GM18858 (cell line): ENCODE measurements around the gene AP5M1.
"Not testable (repeated sequence)": the region's sequence is repeated elsewhere in the genome, so short reads cannot be mapped to it uniquely, and the experiment has no call there.

Experiments used
- ATAC-seq: cut with Tn5 transposase; IDR thresholded peaks from one replicate; pipeline ENCODE4 v1.9.1; 2021; ENCODE audit not compliant: unreplicated experiment

AP5M1 gene

GRCh38 chr14:57290751-57291150, 22.0 kb downstream of the AP5M1 start:
- no peak for ATAC-seq

- ATAC-seq, result no peak
Observed at GRCh38 chr14:57291692-57292647, 23.2 kb downstream of the AP5M1 start.

GRCh38 chr14:57293866-57294837, 25.4 kb downstream of the AP5M1 start:
- ATAC-seq, result no peak

GRCh38 chr14:57295239-57295638, 26.5 kb downstream of the AP5M1 start:
- no peak for ATAC-seq

- ATAC-seq, result no peak
Observed at GRCh38 chr14:57297852-57298251, 29.1 kb downstream of the AP5M1 start.

GRCh38 chr14:57299511-57299910, 30.7 kb downstream of the AP5M1 start:
- no peak for ATAC-seq

GRCh38 chr14:57302883-57303282, 34.1 kb downstream of the AP5M1 start:
- no peak for ATAC-seq

- ATAC-seq, result no peak
Observed at GRCh38 chr14:57314396-57315089, 45.8 kb downstream of the AP5M1 start.

- no peak for ATAC-seq
Observed at GRCh38 chr14:57317248-57317833, 48.6 kb downstream of the AP5M1 start.

- no peak for ATAC-seq
Observed at GRCh38 chr14:57319636-57320192, 50.9 kb downstream of the AP5M1 start.

GRCh38 chr14:57323721-57324120, 55.0 kb downstream of the AP5M1 start:
- ATAC-seq, result no peak

GRCh38 chr14:57326253-57326652, 57.5 kb downstream of the AP5M1 start:
- peak; percentile 89 for ATAC-seq

GRCh38 chr14:57329833-57330232, 61.1 kb downstream of the AP5M1 start:
- no peak for ATAC-seq

GRCh38 chr14:57332475-57332874, 63.7 kb downstream of the AP5M1 start:
- not testable (repeated sequence) for ATAC-seq

GRCh38 chr14:57333726-57334125, 65.0 kb downstream of the AP5M1 start:
- not testable (repeated sequence) for ATAC-seq

GRCh38 chr14:57343545-57344297, 75.0 kb downstream of the AP5M1 start:
- ATAC-seq, result not testable (repeated sequence)

- no peak for ATAC-seq
Observed at GRCh38 chr14:57345106-57345505, 76.3 kb downstream of the AP5M1 start.

- no peak for ATAC-seq
Observed at GRCh38 chr14:57346741-57347140, 78.0 kb downstream of the AP5M1 start.
